K562 (cell line): ENCODE measurements around the gene GNAT1. TPM values are rescaled to one million over a fixed set of nuclear protein-coding genes. Genes with fewer than 3 reads are reported as not detected.
A peak's percentile ranks its signal among the peaks of the same experiment; 100 is the strongest.

Experiments
- ATAC-seq: fragments of 200-7000 bp; cut with Tn5 transposase; 3 replicates; pipeline ENCODE4 v1.9.1; 2020; ENCODE audit warnings: moderate library complexity
- BruUV-seq: library from RNA; stranded (reverse); fragments of 400-500 nt; replicated peaks from 2 replicates; lab custom pipeline; 2021; lab: Mats Ljungman, UMichigan
- CTCF ChIA-PET: fragments of 300-600 bp; formaldehyde crosslinking; extraction: SDS; loops from one replicate; lab custom pipeline; 2021; ENCODE audit warnings: low intra/inter-chr PET ratio; lab: Yijun Ruan, JAX
- POLR2A ChIA-PET: fragments of 300-600, 350-650 bp; sonication (Branson Sonifier 250); formaldehyde crosslinking; extraction: SDS; loops from one replicate; lab custom pipeline; 2021; ENCODE audit warnings: antibody characterized with exemption, inconsistent platforms; lab: Yijun Ruan, JAX
- DNase-seq, 4 experiments: peaks; one replicate each; pipeline versions ENCODE4 v3.0.0 to v3.0.0-alpha.2; 2011 to 2018; ENCODE audit warnings: low spot score in 3 of 4, mixed read lengths in 3 of 4; ENCODE audit errors: extremely low read depth in 1 of 4
- FAIRE-seq: peaks from 2 replicates; lab custom pipeline; 2011; peaks lifted over from hg19 to GRCh38; lab: Jason Lieb, UNC
- H2AFZ ChIP-seq: 2 replicates; pipeline ENCODE4 v1.6.0; 2011; ENCODE audit warnings: low read depth, low read length, control low read depth, inconsistent platforms
- H3K27ac ChIP-seq: fragments of 200-600 bp; 3 replicates; pipeline ENCODE4 v1.8.0; 2011; ENCODE audit warnings: low read depth, mild to moderate bottlenecking, control low read depth, inconsistent platforms, low read length, moderate library complexity, mixed read lengths; ENCODE audit errors: extremely low read depth
- H3K27me3 ChIP-seq, 2 experiments: fragments of 300-600 bp in 1 of 2; 2 replicates in 1 of 2; 3 replicates in 1 of 2; pipeline versions ENCODE4 v1.6.0 to v1.8.0; 2011; ENCODE audit warnings: inconsistent platforms in 2 of 2, low read length in 2 of 2, mild to moderate bottlenecking in 1 of 2, mixed read lengths in 1 of 2, moderate library complexity in 1 of 2; ENCODE audit not compliant: control insufficient read depth in 2 of 2, insufficient read depth in 2 of 2
- H3K36me3 ChIP-seq: fragments of 300-600 bp; 3 replicates; pipeline ENCODE4 v1.8.0; 2011; ENCODE audit warnings: mild to moderate bottlenecking, low read length, inconsistent platforms; ENCODE audit not compliant: control insufficient read depth, insufficient read depth
- H3K4me1 ChIP-seq, 2 experiments: fragments of 200-600 bp in 1 of 2; replicated peaks in 1 of 2; 2 replicates in 1 of 2; 3 replicates in 1 of 2; pipeline versions ENCODE4 v1.5.1 to v1.8.0; 2011; ENCODE audit warnings: inconsistent platforms in 2 of 2, low read length in 2 of 2, mild to moderate bottlenecking in 1 of 2, mixed read lengths in 1 of 2, moderate library complexity in 1 of 2; ENCODE audit not compliant: control insufficient read depth in 2 of 2, insufficient read depth in 2 of 2
- H3K4me2 ChIP-seq: 2 replicates; pipeline ENCODE4 v1.6.1; 2011; ENCODE audit warnings: low read length, control low read depth, inconsistent platforms, mixed read lengths; ENCODE audit not compliant: insufficient read depth
- H3K4me3 ChIP-seq: fragments of 200-600 bp; sonication (generic), shearing (Covaris generic); 2 replicates; pipeline ENCODE4 v1.5.1; 2016; ENCODE audit warnings: control low read depth, inconsistent platforms
- H3K79me2 ChIP-seq: fragments of 200-600 bp; 3 replicates; pipeline ENCODE4 v1.8.0; 2011; ENCODE audit warnings: low read length, inconsistent platforms; ENCODE audit not compliant: control insufficient read depth, insufficient read depth
- H3K9ac ChIP-seq, 2 experiments: 2 replicates each; pipeline versions ENCODE4 v1.6.0 to v1.6.1; 2011; ENCODE audit warnings: low read depth in 2 of 2, low read length in 2 of 2, control low read depth in 1 of 2, inconsistent platforms in 1 of 2, mild to moderate bottlenecking in 1 of 2, mixed read lengths in 1 of 2; ENCODE audit not compliant: insufficient read depth in 1 of 2
- H3K9me1 ChIP-seq: one replicate; pipeline ENCODE4 v1.6.0; 2011; ENCODE audit warnings: inconsistent platforms, mild to moderate bottlenecking, low read length, moderate library complexity; ENCODE audit not compliant: control insufficient read depth, insufficient read depth
- H3K9me3 ChIP-seq: replicated peaks from 2 replicates; pipeline ENCODE4 v1.5.1; 2011; ENCODE audit warnings: low read depth, low read length, inconsistent platforms; ENCODE audit not compliant: control insufficient read depth, insufficient read depth
- H4K20me1 ChIP-seq: replicated peaks from 2 replicates; pipeline ENCODE4 v1.6.1; 2011; ENCODE audit warnings: low read length, inconsistent platforms, mixed read lengths; ENCODE audit not compliant: control insufficient read depth, insufficient read depth
- CAMTA2 ChIP-seq: fragments of 250-450 bp; sonication (Bioruptor Pico); conservative IDR thresholded peaks from 2 replicates; pipeline ENCODE4 v1.5.1; 2022
- ETV6 ChIP-seq, 3 experiments: fragments of 150-350 bp in 1 of 3; sonication (generic) in 1 of 3; formaldehyde crosslinking in 1 of 3; IDR thresholded peaks; 2 replicates each; pipeline versions ENCODE4 v1.6.1 to v1.8.0; 2014 to 2022; ENCODE audit warnings: borderline replicate concordance in 2 of 3, low read depth in 2 of 3, antibody characterized with exemption in 1 of 3, low read length in 1 of 3, mild to moderate bottlenecking in 1 of 3, missing genetic modification reagents in 1 of 3
- JUND ChIP-seq, 2 experiments: IDR thresholded peaks; 2 replicates in 1 of 2; 3 replicates in 1 of 2; pipeline ENCODE4 v1.6.1; 2011; ENCODE audit warnings: borderline replicate concordance in 2 of 2, low read depth in 2 of 2, low read length in 2 of 2, improper control_type of control experiment in 1 of 2, missing biosample characterization in 1 of 2, missing genetic modification characterization in 1 of 2, missing genetic modification reagents in 1 of 2
- KLF10 ChIP-seq: fragments of 250-450 bp; sonication (Bioruptor Pico); IDR thresholded peaks from 2 replicates; pipeline ENCODE4 v1.6.1; 2021; ENCODE audit warnings: matching md5 sums
- LCOR ChIP-seq: sonication (generic); formaldehyde crosslinking; IDR thresholded peaks from 2 replicates; pipeline ENCODE4 v1.8.0; 2022; ENCODE audit warnings: mild to moderate bottlenecking, missing genetic modification reagents
- NBN ChIP-seq: fragments of 450-650 bp; IDR thresholded peaks from 2 replicates; pipeline ENCODE4 v1.6.1; 2016; ENCODE audit warnings: low read depth, mild to moderate bottlenecking
- POLR3G ChIP-seq: IDR thresholded peaks from 2 replicates; pipeline ENCODE4 v1.6.1; 2011; ENCODE audit not compliant: insufficient read length, insufficient replicate concordance; ENCODE audit errors: extremely low read depth
- POU5F1 ChIP-seq: fragments of 150-350 bp; IDR thresholded peaks from 2 replicates; pipeline ENCODE4 v1.6.1; 2014; ENCODE audit warnings: borderline replicate concordance, low read length, low read depth, mild to moderate bottlenecking; ENCODE audit not compliant: partially characterized antibody
- RBFOX2 ChIP-seq: fragments of 200-400 bp; formaldehyde crosslinking; IDR thresholded peaks from 2 replicates; pipeline ENCODE4 v1.6.1; 2017; ENCODE audit warnings: low read depth, mild to moderate bottlenecking, low read length, moderate library complexity
- TAF9B ChIP-seq: fragments of 450-650 bp; IDR thresholded peaks from 2 replicates; pipeline ENCODE4 v1.6.1; 2018; ENCODE audit warnings: mild to moderate bottlenecking; ENCODE audit not compliant: partially characterized antibody
- TCF3 ChIP-seq: sonication (generic); formaldehyde crosslinking; IDR thresholded peaks from 2 replicates; pipeline ENCODE4 v1.4.0; 2020; ENCODE audit warnings: mild to moderate bottlenecking, missing genetic modification reagents
- USF2 ChIP-seq: sonication (generic); formaldehyde crosslinking; IDR thresholded peaks from 2 replicates; pipeline ENCODE4 v1.5.0; 2020; ENCODE audit warnings: missing genetic modification reagents
- WHSC1 ChIP-seq: IDR thresholded peaks from one replicate; pipeline ENCODE4 v1.6.1; 2012; ENCODE audit warnings: low read length, control low read depth, inconsistent platforms
- ZFP36 ChIP-seq: fragments of 150-350 bp; IDR thresholded peaks from 2 replicates; pipeline ENCODE4 v1.6.1; 2018; ENCODE audit warnings: low read length, low read depth; ENCODE audit not compliant: partially characterized antibody
- ZNF584 ChIP-seq: fragments of 200-800 bp; sonication (Bioruptor generic); IDR thresholded peaks from 2 replicates; pipeline ENCODE4 v1.6.1; 2016; ENCODE audit warnings: low read depth, mild to moderate bottlenecking, missing genetic modification characterization, missing compliant biosample characterization
- ZNF644 ChIP-seq: fragments of 200-800 bp; sonication (Bioruptor generic); IDR thresholded peaks from 2 replicates; pipeline ENCODE4 v1.6.1; 2016; ENCODE audit warnings: low read depth, missing genetic modification characterization, missing compliant biosample characterization
- WGBS: fragments of 100-300 bp; shearing (Covaris generic); methylation state at CpG from one replicate; pipeline ENCODE4 v1.1.6; 2016; ENCODE audit warnings: low coverage, mixed read lengths; ENCODE audit not compliant: insufficient coverage; ENCODE audit errors: missing lambda C conversion rate; 5-methylcytosine and 5-hydroxymethylcytosine counted together
- in situ Hi-C: fragments of 300-500 bp; cut with MboI; formaldehyde crosslinking; loops from 4 replicates; pipeline ENCODE4 v1.15.0; 2018; ENCODE audit warnings: inconsistent platforms, mixed read lengths
- intact Hi-C: fragments of 100-400 bp; cut with micrococcal nuclease; formaldehyde crosslinking; loops from 2 replicates; pipeline ENCODE4 v1.14.2; 2022
- polyA plus RNA-seq, 8 experiments: library from polyadenylated mRNA; depleted of rRNA in 4 of 8; stranded (reverse) in 5 of 8; unstranded in 3 of 8; fragments of >200 nt; fragmentation: Nextera tagmentation in 2 of 8; fragmentation: Illumina TruSeq in 1 of 8; extraction: Ambion mirVana in 2 of 8; extraction: Trizol in 1 of 8; gene quantifications; 2 replicates each; pipeline versions ENCODE4 v1.2.1 to v1.2.3, GENCODE V29; 2011 to 2014; ENCODE audit warnings: inconsistent platforms in 1 of 8, missing spikeins in 1 of 8
- total RNA-seq, 7 experiments: library from RNA; depleted of rRNA in 6 of 7; stranded (reverse); fragments of >200 nt in 6 of 7; fragmentation: Illumina TruSeq in 2 of 7; extraction: Trizol in 2 of 7; gene quantifications; 2 replicates each; pipeline versions ENCODE4 v1.2.1 to v1.2.3, GENCODE V29; 2011 to 2021; ENCODE audit warnings: low replicate concordance in 1 of 7
- TF ChIP-seq, protein P1 (sequence below), 2 experiments: fragments of 450-650 bp in 1 of 2; sonication (generic) in 1 of 2; formaldehyde crosslinking in 1 of 2; IDR thresholded peaks in 1 of 2; conservative IDR thresholded peaks in 1 of 2; 2 replicates each; pipeline versions ENCODE4 v1.6.1 to v1.8.1; 2016 to 2023; ENCODE audit warnings: mild to moderate bottlenecking in 2 of 2, moderate library complexity in 2 of 2, inconsistent platforms in 1 of 2, missing genetic modification reagents in 1 of 2
- TF ChIP-seq, protein P2 (sequence below): sonication (generic); formaldehyde crosslinking; IDR thresholded peaks from 2 replicates; pipeline ENCODE4 v1.9.0; 2022; ENCODE audit warnings: mild to moderate bottlenecking, missing genetic modification reagents
- TF ChIP-seq, protein P3 (sequence below): sonication (generic); formaldehyde crosslinking; IDR thresholded peaks from 2 replicates; pipeline ENCODE4 v1.9.0; 2022; ENCODE audit warnings: mild to moderate bottlenecking, missing genetic modification reagents

GNAT1 gene
- total and polyA plus RNA-seq, 9 of the 15 experiments (the other 6 are each of a cell fraction or from before 2014, with no cell fraction given) = not detected

DNA sequence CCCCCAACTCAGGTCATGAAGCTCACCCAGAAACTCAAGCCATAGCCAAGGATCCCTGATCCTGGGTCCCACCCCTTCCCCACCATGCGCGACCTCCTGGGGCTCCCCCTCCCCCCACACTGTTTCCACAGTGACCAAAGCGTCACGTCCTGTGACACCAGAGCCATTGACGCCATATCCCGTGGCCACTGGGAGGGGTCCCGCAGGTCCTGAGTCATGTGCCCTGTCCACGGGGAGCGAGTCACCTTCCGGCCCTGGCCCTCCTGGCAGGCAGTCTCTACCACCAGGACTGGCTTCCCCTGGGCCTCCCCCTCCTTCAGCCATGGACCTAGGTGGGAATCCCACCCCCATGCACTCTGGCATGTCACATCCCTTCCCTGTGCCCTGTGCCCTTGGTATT, 20.7 kb upstream of the GNAT1 start:
- H3K27ac ChIP-seq = no peak overlapping the region; the same call in 2 of the 3 replicates
- FAIRE-seq = no peak
- H3K9me1 ChIP-seq = no peaks in the 10 kb centered on the region
- H3K9me3 ChIP-seq = no peaks in the 10 kb centered on the region
- in situ Hi-C loops = no loop called here
- no peaks in the 10 kb centered on the region for H4K20me1 ChIP-seq
- no peak overlapping the region for H3K4me3 ChIP-seq
- WGBS = 23% methylated on average over 6 of the region's 10 CpGs
- peak; percentile 38 to 47 (median 45) for DNase-seq
- H3K27me3 ChIP-seq = no peaks in the 10 kb centered on the region
- H2AFZ ChIP-seq = peak overlapping the region; percentile 31; the same call in 1 of the 2 replicates
- POLR2A ChIA-PET = interaction anchor here (0.9 kb wide), 1 partner anchor 34 kb away, joined by 4 read pairs; no protein-coding TSS in a partner anchor
- intact Hi-C loops = no loop called here
- H3K4me1 ChIP-seq = peaks cover 0 to 41% of the 10 kb centered on the region in 2 experiments; a peak in 3 of 5 replicates
- BruUV-seq = no TSS peak
- no peak overlapping the region for H3K4me2 ChIP-seq
- CTCF ChIA-PET = no interaction called here
- ATAC-seq = peak; percentile 63
- H3K79me2 ChIP-seq = no peaks in the 10 kb centered on the region
- peak overlapping the region in 1 of 2 experiments; percentile 35; a peak in 1 of 4 replicates for H3K9ac ChIP-seq
- no peaks in the 10 kb centered on the region for H3K36me3 ChIP-seq
- TF ChIP-seq POU5F1 (no peak), USF2 (peak; percentile 32; the same call in 1 of the 2 replicates), ZFP36 (no peak), ZNF584 (CRISPR knock-in tag) (peak; percentile 52; the same call in 1 of the 2 replicates), LCOR (CRISPR knock-in tag) (no peak), NBN (no peak), CAMTA2 (CRISPR knock-in tag) (no peak), KLF10 (CRISPR knock-in tag) (no peak), TAF9B (no peak), WHSC1 (no peak), TCF3 (CRISPR knock-in tag) (no peak), POLR3G (no peak), JUND (IDR thresholded peaks at IDR 0.05; ENCODE audit: borderline replicate concordance, low read depth, low read length) (peak; percentile 43; the same call in 1 of the 2 replicates), JUND (tag; IDR thresholded peaks at IDR 0.05; ENCODE audit: borderline replicate concordance, low read depth, low read length) (no peak), ETV6 (IDR thresholded peaks at IDR 0.05; ENCODE audit: borderline replicate concordance in 1 of 2, low read depth in 2 of 2, low read length in 1 of 2) (no peak), ETV6 (CRISPR knock-in tag; IDR thresholded peaks at IDR 0.05; ENCODE audit: borderline replicate concordance) (no peak), RBFOX2 (0 out of 2 replicates have a peak, but pooled peaks have one; percentile 26), ZNF644 (tag) (no peak)
- TF ChIP-seq, protein P1, sequence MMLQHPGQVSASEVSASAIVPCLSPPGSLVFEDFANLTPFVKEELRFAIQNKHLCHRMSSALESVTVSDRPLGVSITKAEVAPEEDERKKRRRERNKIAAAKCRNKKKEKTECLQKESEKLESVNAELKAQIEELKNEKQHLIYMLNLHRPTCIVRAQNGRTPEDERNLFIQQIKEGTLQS (IDR thresholded peaks at IDR 0.05) = peak; percentile 47
- TF ChIP-seq, protein P1 (CRISPR knock-in tag; conservative IDR thresholded peaks at IDR 0.05) = no peak
- TF ChIP-seq, protein P2, sequence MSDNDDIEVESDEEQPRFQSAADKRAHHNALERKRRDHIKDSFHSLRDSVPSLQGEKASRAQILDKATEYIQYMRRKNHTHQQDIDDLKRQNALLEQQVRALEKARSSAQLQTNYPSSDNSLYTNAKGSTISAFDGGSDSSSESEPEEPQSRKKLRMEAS (CRISPR knock-in tag) = peak; percentile 72
- TF ChIP-seq, protein P3, sequence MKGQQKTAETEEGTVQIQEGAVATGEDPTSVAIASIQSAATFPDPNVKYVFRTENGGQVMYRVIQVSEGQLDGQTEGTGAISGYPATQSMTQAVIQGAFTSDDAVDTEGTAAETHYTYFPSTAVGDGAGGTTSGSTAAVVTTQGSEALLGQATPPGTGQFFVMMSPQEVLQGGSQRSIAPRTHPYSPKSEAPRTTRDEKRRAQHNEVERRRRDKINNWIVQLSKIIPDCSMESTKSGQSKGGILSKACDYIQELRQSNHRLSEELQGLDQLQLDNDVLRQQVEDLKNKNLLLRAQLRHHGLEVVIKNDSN = peak; percentile 70
